GM18870 (cell line): Measurements from ENCODE around the gene TBC1D3K.
"Not testable (repeated sequence)": the region's sequence is repeated elsewhere in the genome, so short reads cannot be mapped to it uniquely, and the experiment has no call there.

Source experiments
- ATAC-seq: cut with Tn5 transposase; IDR thresholded peaks from one replicate; pipeline ENCODE4 v1.9.1; 2021; ENCODE audit warnings: moderate library complexity; ENCODE audit not compliant: unreplicated experiment

TBC1D3K gene

DNA sequence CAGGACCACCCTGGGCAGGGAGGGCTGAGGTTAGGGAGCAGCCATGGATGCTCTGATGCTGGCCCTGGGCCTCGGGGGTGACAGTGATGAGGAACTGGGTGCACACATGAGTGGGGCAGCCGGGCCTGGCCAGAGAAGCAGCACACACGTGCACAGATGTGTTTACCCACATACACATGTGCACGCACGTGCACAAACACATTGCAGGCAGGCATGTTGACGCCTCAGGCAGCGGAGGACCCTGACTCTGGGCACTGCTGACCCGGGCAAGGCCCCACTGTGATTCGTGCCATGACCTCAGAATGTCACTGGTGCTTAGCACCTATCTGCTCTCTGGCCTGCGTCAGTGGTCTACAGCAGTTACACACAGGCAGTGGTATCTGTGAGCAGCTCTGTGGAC, at the start of gene TBC1D3K:
Gene TBC1D3K (plus strand): TSS at position 301 of the 400 bp plus-strand sequence. CDS start 1,585 bp downstream, outside the sequence.
- not testable (repeated sequence) for ATAC-seq

DNA sequence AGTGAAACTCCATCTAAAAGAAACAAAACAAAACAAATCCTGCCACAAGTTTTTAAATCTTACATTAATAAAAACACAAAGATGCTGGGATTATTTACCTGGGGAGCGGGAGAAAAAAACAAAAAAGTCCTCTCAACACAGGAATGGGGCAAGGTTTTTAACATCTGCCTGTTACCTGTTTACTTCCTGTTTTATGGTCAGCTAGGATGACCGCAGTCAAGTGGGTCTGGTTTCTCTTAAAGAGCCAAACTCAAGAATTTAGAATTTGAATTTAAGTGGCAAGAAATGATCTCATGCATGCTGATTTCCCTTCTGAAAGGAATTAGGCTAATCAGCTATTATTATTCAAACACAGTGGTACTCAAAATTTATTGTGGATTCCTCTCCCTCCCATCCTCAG, 39.7 kb upstream of the TBC1D3K start:
- no peak for ATAC-seq

DNA sequence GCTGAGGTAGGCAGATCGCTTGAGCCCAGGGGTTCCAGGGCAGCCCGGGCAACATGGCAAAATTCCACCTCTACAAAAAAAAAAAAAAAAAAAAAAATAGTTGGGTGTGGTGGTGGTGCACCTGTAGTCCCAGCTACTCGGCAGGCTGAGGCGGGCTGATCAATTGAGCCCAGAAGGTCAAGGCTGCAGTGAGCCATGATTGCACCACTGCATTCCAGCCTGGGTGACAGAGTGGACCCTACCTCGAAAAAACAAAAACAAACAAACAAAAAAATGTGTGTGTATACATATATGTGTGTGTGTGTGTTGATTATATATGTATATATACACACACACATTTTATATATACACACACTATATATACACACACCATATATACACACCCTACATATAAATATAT, 39.1 kb upstream of the TBC1D3K start:
- no peak for ATAC-seq

DNA sequence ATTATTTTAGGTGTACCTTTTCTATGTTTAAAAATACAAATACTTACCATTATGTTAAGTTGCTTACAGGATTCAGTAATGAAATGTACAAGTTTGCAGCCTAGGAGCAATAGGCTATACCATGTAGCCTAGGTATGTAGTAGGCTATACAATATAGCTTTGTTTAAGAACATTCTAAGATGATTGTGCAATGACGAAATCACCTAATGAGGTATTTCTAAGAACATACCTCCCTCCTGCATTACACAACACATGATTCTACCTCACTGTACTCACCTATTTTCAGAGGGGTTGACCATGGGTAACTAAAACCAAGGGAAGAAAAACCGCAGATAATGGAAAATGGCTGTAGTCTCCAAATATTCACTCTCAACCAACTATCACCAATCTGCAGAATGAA, 35.3 kb upstream of the TBC1D3K start:
- ATAC-seq, result no peak

DNA sequence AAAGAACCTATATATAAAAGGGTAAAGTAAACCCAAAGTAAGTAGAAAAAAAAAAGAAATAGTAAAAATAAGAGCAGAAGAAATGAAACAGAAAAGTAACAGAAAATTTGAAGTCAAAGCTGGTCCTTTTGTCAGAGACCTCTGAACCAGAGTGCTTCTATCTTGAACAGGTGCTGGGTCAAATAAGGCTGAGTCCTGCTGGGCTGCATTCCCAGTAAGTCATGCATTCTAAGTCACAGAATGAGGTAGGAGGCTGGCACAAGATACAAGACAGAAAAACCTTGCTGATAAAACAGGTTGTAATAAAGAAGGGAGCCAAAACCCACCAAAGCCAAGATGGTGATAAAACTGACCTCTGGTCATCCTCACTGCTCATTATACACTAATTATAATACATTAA, 27.3 kb upstream of the TBC1D3K start:
- ATAC-seq, result not testable (repeated sequence)
